Fibroblast of lung (primary cell): ENCODE data around the gene TESMIN. TPM values are rescaled to one million over a fixed set of nuclear protein-coding genes. Genes with fewer than 3 reads are reported as not detected.

Experiments used
- DNase-seq, 2 donors: peaks; one replicate each; pipeline versions ENCODE4 v3.0.0 to v3.0.0-alpha.2; 2010; ENCODE audit warnings: low read depth in 2 of 2
- H2AFZ ChIP-seq: 2 replicates; pipeline ENCODE4 v1.5.1; 2012; ENCODE audit warnings: low read length, control low read depth, inconsistent platforms
- H3K27ac ChIP-seq: 2 replicates; pipeline ENCODE4 v1.5.1; 2011; ENCODE audit warnings: low read length, control low read depth; ENCODE audit not compliant: insufficient read depth
- H3K27me3 ChIP-seq: 2 replicates; pipeline ENCODE4 v1.5.1; 2011; ENCODE audit warnings: mild to moderate bottlenecking, low read length; ENCODE audit not compliant: control insufficient read depth, insufficient read depth
- H3K36me3 ChIP-seq: 2 replicates; pipeline ENCODE4 v1.5.1; 2011; ENCODE audit warnings: low read length; ENCODE audit not compliant: control insufficient read depth, insufficient read depth
- H3K4me1 ChIP-seq: 2 replicates; pipeline ENCODE4 v1.5.1; 2011; ENCODE audit warnings: low read length; ENCODE audit not compliant: control insufficient read depth, insufficient read depth; ENCODE audit errors: extremely low read depth
- H3K4me2 ChIP-seq: 2 replicates; pipeline ENCODE4 v1.5.1; 2011; ENCODE audit warnings: low read length, control low read depth; ENCODE audit not compliant: insufficient read depth; ENCODE audit errors: extremely low read depth
- H3K4me3 ChIP-seq, 4 experiments: fragments of 200-600 bp in 1 of 4; sonication (generic) in 1 of 4; replicated peaks in 1 of 4; 2 replicates each; pipeline ENCODE4 v1.5.1; 2011 to 2016; ENCODE audit warnings: low read length in 4 of 4, low read depth in 3 of 4, mild to moderate bottlenecking in 3 of 4, control low read depth in 2 of 4, inconsistent platforms in 1 of 4, mixed read lengths in 1 of 4; ENCODE audit not compliant: insufficient read depth in 1 of 4; ENCODE audit errors: control extremely low read depth in 1 of 4
- H3K79me2 ChIP-seq: 2 replicates; pipeline ENCODE4 v1.5.1; 2012; ENCODE audit warnings: mild to moderate bottlenecking, low read length, inconsistent platforms; ENCODE audit not compliant: control insufficient read depth, insufficient read depth
- H3K9ac ChIP-seq: 2 replicates; pipeline ENCODE4 v1.5.1; 2011; ENCODE audit warnings: mild to moderate bottlenecking, low read length, control low read depth; ENCODE audit not compliant: insufficient read depth
- H3K9me3 ChIP-seq: 2 replicates; pipeline ENCODE4 v1.5.1; 2012; ENCODE audit warnings: low read depth, low read length; ENCODE audit not compliant: control insufficient read depth, insufficient read depth
- H4K20me1 ChIP-seq: 2 replicates; pipeline ENCODE4 v1.5.1; 2011; ENCODE audit warnings: low read length; ENCODE audit not compliant: control insufficient read depth, insufficient read depth; ENCODE audit errors: extremely low read depth
- CTCF ChIP-seq, 2 donors: IDR thresholded peaks in 1 of 2; conservative IDR thresholded peaks in 1 of 2; 1 replicate in 1 of 2; 2 replicates in 1 of 2; pipeline ENCODE4 v1.5.1; 2011 to 2012; ENCODE audit warnings: low read length in 2 of 2, control low read depth in 1 of 2, inconsistent platforms in 1 of 2, low read depth in 1 of 2, mild to moderate bottlenecking in 1 of 2
- EZH2 ChIP-seq: IDR thresholded peaks from 2 replicates; pipeline ENCODE4 v1.5.1; 2012; ENCODE audit warnings: low read length, control low read depth, mild to moderate bottlenecking; ENCODE audit errors: missing control alignments
- polyA plus RNA-seq, 2 donors: library from polyadenylated mRNA; depleted of rRNA in 1 of 2; stranded (reverse) in 1 of 2; unstranded in 1 of 2; fragments of >200 nt; gene quantifications; 2 replicates each; pipeline ENCODE4 v1.2.1, GENCODE V29; 2011 to 2012; ENCODE audit warnings: missing spikeins in 1 of 2
- total RNA-seq: library from RNA; depleted of rRNA; stranded (reverse); fragments of >200 nt; gene quantifications from 2 replicates; pipeline ENCODE4 v1.2.1, GENCODE V29; 2014

TESMIN gene
- total and polyA plus RNA-seq, 2 donors (not counting 1 experiment from before 2014, with no cell fraction given): 0.70 to 2.0 TPM

DNA sequence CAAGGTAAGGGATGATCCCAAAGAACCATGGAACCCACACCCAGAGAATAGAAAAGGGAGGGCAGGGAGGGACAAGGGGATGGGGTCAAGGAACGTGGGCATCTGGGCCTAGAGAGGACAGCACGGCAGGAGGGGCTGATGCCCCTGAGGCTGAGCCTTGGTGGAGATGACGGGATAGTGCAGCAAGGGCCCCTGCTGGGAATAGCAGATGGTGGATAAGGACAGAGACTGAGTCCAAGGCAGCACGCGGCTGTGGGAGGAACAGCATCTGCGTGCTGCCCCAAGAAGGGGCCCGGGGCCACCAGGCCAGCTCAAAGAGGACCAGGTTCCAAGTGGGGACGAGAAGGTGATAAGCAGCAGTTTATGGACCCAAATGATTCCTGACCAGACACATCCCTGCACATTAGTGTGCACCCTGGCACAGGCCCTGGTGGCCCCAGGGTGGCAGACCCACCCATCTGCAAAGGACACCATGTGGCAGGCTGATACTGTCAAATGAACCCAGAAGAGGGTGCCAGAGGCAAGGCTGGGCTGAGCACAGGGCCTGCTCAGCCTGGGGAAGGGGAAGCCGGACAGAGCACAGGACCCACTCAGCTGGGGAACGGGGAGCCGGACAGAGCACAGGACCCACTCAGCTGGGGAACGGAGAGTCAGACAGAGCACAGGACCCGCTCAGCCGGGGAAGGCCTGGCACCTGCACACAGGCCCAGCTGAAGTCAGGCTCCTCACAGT, 12.8 kb upstream of the TESMIN start:
- no peak overlapping the region for H3K9ac ChIP-seq
- peaks cover 13% of the 10 kb centered on the region for H3K36me3 ChIP-seq
- no peaks in the 10 kb centered on the region for H3K79me2 ChIP-seq
- H3K9me3 ChIP-seq: no peaks in the 10 kb centered on the region
- no peaks in the 10 kb centered on the region for H3K27me3 ChIP-seq
- no peaks in the 10 kb centered on the region for H3K4me1 ChIP-seq
- TF ChIP-seq CTCF (conservative IDR thresholded peaks at IDR 0.05 in 1 of 2, IDR thresholded peaks at IDR 0.05 in 1 of 2; ENCODE audit: low read depth in 1 of 2, low read length in 2 of 2) (no peak), EZH2 (no peak)
- no peak overlapping the region for H2AFZ ChIP-seq
- H3K27ac ChIP-seq: no peak overlapping the region
- no peak for DNase-seq
- no peak overlapping the region for H3K4me3 ChIP-seq
- no peaks in the 10 kb centered on the region for H4K20me1 ChIP-seq
- no peak overlapping the region for H3K4me2 ChIP-seq

GRCh38 chr11:68763181-68763721, 11.9 kb upstream of the TESMIN start:
- Histone ChIP-seq H3K79me2 (no peaks in the 10 kb centered on the region), H3K4me3 (no peak overlapping the region), H3K27ac (no peak overlapping the region), H4K20me1 (no peaks in the 10 kb centered on the region), H2AFZ (no peak overlapping the region), H3K27me3 (no peaks in the 10 kb centered on the region), H3K4me2 (no peak overlapping the region), H3K9ac (no peak overlapping the region), H3K9me3 (no peaks in the 10 kb centered on the region), H3K4me1 (no peaks in the 10 kb centered on the region), H3K36me3 (peaks cover 13% of the 10 kb centered on the region)
- TF ChIP-seq CTCF (conservative IDR thresholded peaks at IDR 0.05 in 1 of 2, IDR thresholded peaks at IDR 0.05 in 1 of 2; ENCODE audit: low read depth in 1 of 2, low read length in 2 of 2) (no peak), EZH2 (no peak)
- DNase-seq: no peak

GRCh38 chr11:68762481-68762880, 11.2 kb upstream of the TESMIN start:
- Histone ChIP-seq H3K9me3 (no peaks in the 10 kb centered on the region), H3K9ac (no peak overlapping the region), H3K27ac (no peak overlapping the region), H3K4me2 (no peak overlapping the region), H3K79me2 (no peaks in the 10 kb centered on the region), H3K4me3 (no peak overlapping the region), H3K36me3 (peaks cover 13% of the 10 kb centered on the region), H2AFZ (no peak overlapping the region), H3K4me1 (no peaks in the 10 kb centered on the region), H4K20me1 (no peaks in the 10 kb centered on the region), H3K27me3 (no peaks in the 10 kb centered on the region)
- TF ChIP-seq CTCF (conservative IDR thresholded peaks at IDR 0.05 in 1 of 2, IDR thresholded peaks at IDR 0.05 in 1 of 2; ENCODE audit: low read depth in 1 of 2, low read length in 2 of 2): no peak
- no peak for TF ChIP-seq EZH2
- DNase-seq: no peak
